T-helper 17 cell (primary cell): ENCODE measurements around the gene AFF1. TPM values are rescaled to one million over a fixed set of nuclear protein-coding genes. Genes with fewer than 3 reads are reported as not detected.
A peak's percentile ranks its signal among the peaks of the same experiment; 100 is the strongest.
"Not testable (repeated sequence)": the region's sequence is repeated elsewhere in the genome, so short reads cannot be mapped to it uniquely, and the experiment has no call there.

Experiments used
- ATAC-seq: fragments of 150-1000 bp; cut with Tn5 transposase; 2 replicates; pipeline ENCODE4 v1.10.0; 2021; ENCODE audit warnings: mild to moderate bottlenecking, moderate library complexity
- DNase-seq, 3 donors: peaks; one replicate each; pipeline versions ENCODE4 v3.0.0 to v3.0.0-alpha.2; 2020 to 2021
- H3K9me3 ChIP-seq: one replicate; pipeline ENCODE4 v1.7.0; 2013; ENCODE audit warnings: low read length, mild to moderate bottlenecking; ENCODE audit not compliant: control insufficient read depth, poor library complexity, severe bottlenecking
- H3K27ac Mint-ChIP-seq: one replicate; pipeline ENCODE4 v1.8.0; 2022; ENCODE audit warnings: mild to moderate bottlenecking, moderate library complexity, mixed read lengths
- H3K27me3 Mint-ChIP-seq: one replicate; pipeline ENCODE4 v1.8.0; 2022; ENCODE audit warnings: mixed read lengths
- H3K36me3 Mint-ChIP-seq: one replicate; pipeline ENCODE4 v1.8.0; 2022; ENCODE audit warnings: low read depth, mixed read lengths
- H3K4me1 Mint-ChIP-seq: one replicate; pipeline ENCODE4 v1.8.0; 2022; ENCODE audit warnings: mild to moderate bottlenecking, mixed read lengths
- H3K4me3 Mint-ChIP-seq: one replicate; pipeline ENCODE4 v1.8.0; 2022; ENCODE audit warnings: mild to moderate bottlenecking, moderate library complexity, mixed read lengths
- total RNA-seq, 4 donors: library from RNA in 2 of 4; stranded (reverse) in 2 of 4; gene quantifications; one replicate each; pipeline ENCODE4 v1.2.3 and lab custom pipeline; 2022 to 2026

AFF1 gene
- total RNA-seq, 2 donors from 2014 or later, result 105 to 121 TPM

GRCh38 chr4:87035881-87036509 is 101.2 kb downstream of the AFF1 start:
- no peaks in the 10 kb centered on the region for H3K9me3 ChIP-seq
- Mint-ChIP-seq H3K4me1 (peaks cover 27% of the 10 kb centered on the region), H3K4me3 (no peak overlapping the region), H3K27ac (no peak overlapping the region), H3K27me3 (no peaks in the 10 kb centered on the region), H3K36me3 (no peaks in the 10 kb centered on the region)
- DNase-seq (no peak), ATAC-seq (no peak)

- no peak for ATAC-seq
- Mint-ChIP-seq H3K4me3 (no peak overlapping the region), H3K27me3 (no peaks in the 10 kb centered on the region), H3K27ac (peak overlapping the region; percentile 59), H3K36me3 (no peaks in the 10 kb centered on the region), H3K4me1 (peaks cover 32% of the 10 kb centered on the region)
- no peaks in the 10 kb centered on the region for H3K9me3 ChIP-seq
- DNase-seq, result no peak
Measured at GRCh38 chr4:87036713-87037112, 101.9 kb downstream of the AFF1 start.

DNA sequence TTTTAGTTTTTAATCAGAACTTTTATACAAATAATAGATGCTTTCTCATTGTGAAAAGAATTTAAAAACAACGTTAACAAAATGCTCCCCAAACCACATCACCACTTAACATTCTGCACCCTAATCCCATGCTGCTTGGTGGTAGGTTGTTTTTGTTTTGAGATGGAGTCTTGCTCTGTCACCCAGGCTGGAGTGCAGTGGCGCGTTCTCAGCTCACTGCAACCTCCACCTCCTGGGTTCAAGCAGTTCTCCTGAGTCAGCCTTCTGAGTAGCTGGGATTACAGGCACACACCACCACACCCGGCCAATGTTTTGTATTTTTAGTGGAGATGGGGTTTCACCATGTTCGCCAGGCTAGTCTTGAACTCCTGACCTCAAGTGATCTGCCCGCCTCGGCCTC is 102.4 kb downstream of the AFF1 start:
- not testable (repeated sequence) for DNase-seq, H3K4me3 Mint-ChIP-seq, ATAC-seq, H3K27me3 Mint-ChIP-seq, H3K9me3 ChIP-seq, H3K36me3 Mint-ChIP-seq
- H3K27ac Mint-ChIP-seq, result peak overlapping the region; percentile 59
- peaks cover 36% of the 10 kb centered on the region for H3K4me1 Mint-ChIP-seq

GRCh38 chr4:87037671-87038334 is 103.0 kb downstream of the AFF1 start:
- ATAC-seq (no peak), DNase-seq (no peak)
- Mint-ChIP-seq H3K27me3 (no peaks in the 10 kb centered on the region), H3K4me1 (peaks cover 39% of the 10 kb centered on the region), H3K4me3 (no peak overlapping the region), H3K36me3 (no peaks in the 10 kb centered on the region), H3K27ac (peak overlapping the region; percentile 59)
- H3K9me3 ChIP-seq, result no peaks in the 10 kb centered on the region

DNA sequence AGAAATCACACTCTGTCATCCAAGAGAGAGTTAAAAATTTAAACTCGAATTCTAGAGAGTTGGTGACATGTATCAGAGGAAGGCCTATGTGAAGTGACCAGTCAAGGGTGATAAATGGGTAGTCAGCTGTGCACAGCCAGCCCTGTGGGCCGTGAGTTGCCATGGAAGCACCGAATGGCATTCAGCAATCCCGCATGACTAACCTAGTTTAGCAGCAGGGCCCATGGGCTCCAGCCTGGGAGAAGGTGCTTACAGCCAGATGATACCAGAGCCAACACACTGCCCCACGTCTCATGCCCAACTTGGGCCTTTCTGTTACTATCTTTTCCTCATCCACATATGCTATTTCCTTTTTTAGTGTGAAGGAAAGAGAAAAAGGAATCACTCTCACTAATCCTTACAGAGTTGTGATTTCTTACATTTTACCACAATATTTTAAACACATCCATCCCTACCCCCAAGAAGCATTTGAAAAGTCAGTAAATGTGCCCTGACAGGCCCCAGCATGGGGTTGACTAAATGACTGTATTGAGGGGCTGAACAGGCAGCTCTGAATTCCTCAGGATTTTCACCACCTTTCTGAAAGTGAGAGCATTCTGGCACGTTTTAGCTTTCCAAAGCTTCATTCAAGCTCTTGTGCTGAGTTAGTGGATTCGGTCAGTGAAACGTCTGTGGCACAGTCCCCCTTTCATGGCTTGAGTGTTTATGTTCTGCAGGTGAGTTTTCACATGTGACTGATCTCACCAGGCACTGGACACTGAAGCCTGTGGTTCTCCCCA is 104.2 kb downstream of the AFF1 start:
- no peaks in the 10 kb centered on the region for H3K36me3 Mint-ChIP-seq

GRCh38 chr4:87041141-87041540 is 106.3 kb downstream of the AFF1 start:
- no peaks in the 10 kb centered on the region for H3K9me3 ChIP-seq
- no peaks in the 10 kb centered on the region for H3K27me3 Mint-ChIP-seq
- peak overlapping the region; percentile 72 for H3K27ac Mint-ChIP-seq
- ATAC-seq, result no peak
- no peaks in the 10 kb centered on the region for H3K36me3 Mint-ChIP-seq
- no peak overlapping the region for H3K4me3 Mint-ChIP-seq
- DNase-seq, result no peak
- peaks cover 37% of the 10 kb centered on the region for H3K4me1 Mint-ChIP-seq

More for the DNA sequence above, 104.2 kb downstream of the AFF1 start:
- H3K9me3 ChIP-seq, result no peaks in the 10 kb centered on the region
- no peak for DNase-seq
- Mint-ChIP-seq H3K4me1 (peaks cover 42% of the 10 kb centered on the region), H3K27me3 (no peaks in the 10 kb centered on the region), H3K27ac (no peak overlapping the region), H3K4me3 (peak overlapping the region; percentile 62)
- peak; percentile 16 for ATAC-seq

- no peak for DNase-seq
- no peak overlapping the region for H3K4me3 Mint-ChIP-seq
- peak overlapping the region; percentile 72 for H3K27ac Mint-ChIP-seq
- ATAC-seq, result no peak
- no peaks in the 10 kb centered on the region for H3K36me3 Mint-ChIP-seq
- peaks cover 30% of the 10 kb centered on the region for H3K4me1 Mint-ChIP-seq
- H3K9me3 ChIP-seq, result no peaks in the 10 kb centered on the region
- no peaks in the 10 kb centered on the region for H3K27me3 Mint-ChIP-seq
Measured at GRCh38 chr4:87042221-87042620, 107.4 kb downstream of the AFF1 start.

DNA sequence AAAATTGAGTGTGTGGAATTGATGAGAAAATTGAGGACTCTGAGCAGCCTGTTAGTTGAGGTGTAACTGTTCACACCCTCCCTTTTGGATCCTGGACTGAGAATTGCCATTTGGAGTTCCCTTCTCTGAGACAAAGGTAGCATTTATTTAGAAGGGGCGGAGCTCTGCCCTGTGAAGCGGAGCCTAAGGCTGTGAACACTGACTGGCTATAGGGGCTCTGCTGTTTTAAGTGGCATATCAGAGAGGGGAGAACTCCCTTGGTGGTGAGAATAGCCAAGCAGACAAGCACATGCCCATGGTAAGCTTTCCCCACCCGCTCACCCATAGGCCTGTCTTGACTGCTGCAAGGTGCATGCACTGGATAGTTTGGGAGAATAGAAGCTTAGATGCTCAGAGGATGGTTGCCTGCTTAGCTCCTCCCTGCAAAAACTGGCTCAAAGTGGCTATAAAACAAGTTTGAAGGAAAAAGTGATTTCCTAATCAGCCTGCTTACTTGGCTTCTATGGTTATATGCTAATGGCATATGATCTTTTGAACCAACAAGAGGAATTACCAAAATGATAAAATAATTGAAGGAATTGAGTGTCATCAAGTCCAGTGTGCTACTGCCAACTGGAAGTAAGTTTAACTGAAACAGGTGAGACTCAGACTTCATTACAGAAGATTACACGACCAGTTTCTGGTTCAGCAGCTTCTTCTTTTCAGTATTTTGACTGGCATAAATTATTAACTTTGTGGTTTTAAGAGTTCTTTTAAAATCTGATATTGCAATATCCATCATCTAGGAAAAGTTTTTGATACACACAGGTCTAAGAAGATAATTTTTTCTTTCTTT is 108.4 kb downstream of the AFF1 start:
- no peaks in the 10 kb centered on the region for H3K9me3 ChIP-seq
- peaks cover 24% of the 10 kb centered on the region for H3K4me1 Mint-ChIP-seq
- H3K36me3 Mint-ChIP-seq, result peaks cover 2% of the 10 kb centered on the region
- H3K27me3 Mint-ChIP-seq, result no peaks in the 10 kb centered on the region
- DNase-seq (no peak), ATAC-seq (no peak)
- peak overlapping the region; percentile 72 for H3K27ac Mint-ChIP-seq
- no peak overlapping the region for H3K4me3 Mint-ChIP-seq

- H3K27me3 Mint-ChIP-seq, result no peaks in the 10 kb centered on the region
- peaks cover 5% of the 10 kb centered on the region for H3K36me3 Mint-ChIP-seq
- ATAC-seq (no peak), DNase-seq (no peak)
- no peak overlapping the region for H3K27ac Mint-ChIP-seq
- H3K9me3 ChIP-seq, result no peaks in the 10 kb centered on the region
- peaks cover 15% of the 10 kb centered on the region for H3K4me1 Mint-ChIP-seq
- H3K4me3 Mint-ChIP-seq, result no peak overlapping the region
Measured at GRCh38 chr4:87044511-87045233, 109.9 kb downstream of the AFF1 start.

GRCh38 chr4:87045234-87045558 is 110.4 kb downstream of the AFF1 start:
- no peaks in the 10 kb centered on the region for H3K9me3 ChIP-seq
- Mint-ChIP-seq H3K4me1 (peaks cover 15% of the 10 kb centered on the region), H3K4me3 (no peak overlapping the region), H3K27me3 (no peaks in the 10 kb centered on the region), H3K36me3 (peaks cover 5% of the 10 kb centered on the region), H3K27ac (no peak overlapping the region)
- ATAC-seq (no peak), DNase-seq (no peak)

DNA sequence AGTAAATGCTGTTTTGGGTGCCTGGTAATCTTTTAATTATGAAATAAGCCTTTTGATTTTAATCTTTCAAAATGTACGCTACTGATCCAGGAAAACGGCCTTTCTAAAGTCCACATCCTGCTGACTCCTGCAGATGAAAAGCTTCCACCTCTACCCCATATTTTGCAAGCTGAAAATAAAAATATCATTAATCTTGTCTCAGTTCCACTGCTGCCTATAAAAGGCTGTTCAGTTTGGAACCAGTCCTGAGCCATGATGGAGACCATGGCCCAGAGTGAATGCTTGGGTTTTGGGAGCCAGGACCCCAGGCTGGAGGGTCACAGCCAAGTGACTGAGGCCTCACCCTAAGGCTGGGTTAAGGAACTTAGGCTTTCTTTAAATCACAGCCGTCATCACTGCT is 110.8 kb downstream of the AFF1 start:
- Mint-ChIP-seq H3K27me3 (no peaks in the 10 kb centered on the region), H3K4me1 (peaks cover 19% of the 10 kb centered on the region), H3K27ac (no peak overlapping the region), H3K36me3 (peaks cover 5% of the 10 kb centered on the region), H3K4me3 (no peak overlapping the region)
- H3K9me3 ChIP-seq, result no peaks in the 10 kb centered on the region
- DNase-seq (no peak), ATAC-seq (no peak)

DNA sequence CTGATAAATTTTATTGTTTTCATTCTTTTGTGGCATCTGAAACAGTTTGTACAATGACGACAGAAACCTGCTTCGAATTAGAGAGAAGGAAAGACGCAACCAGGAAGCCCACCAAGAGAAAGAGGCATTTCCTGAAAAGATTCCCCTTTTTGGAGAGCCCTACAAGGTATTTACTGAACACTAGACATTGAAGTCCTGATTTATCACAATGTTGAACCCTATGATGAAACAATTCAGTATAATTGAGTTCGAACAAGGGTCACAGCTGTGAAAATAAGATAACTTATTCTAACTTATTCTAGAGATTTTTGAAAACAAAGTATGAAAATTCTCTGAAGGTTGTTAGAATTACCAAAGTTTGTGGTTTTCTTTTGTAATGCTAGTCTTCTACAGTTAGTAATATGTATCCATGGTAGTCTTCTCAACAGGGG is 111.3 kb downstream of the AFF1 start:
- no peak overlapping the region for H3K4me3 Mint-ChIP-seq
- DNase-seq (no peak), ATAC-seq (no peak)
- no peak overlapping the region for H3K27ac Mint-ChIP-seq
- peaks cover 5% of the 10 kb centered on the region for H3K36me3 Mint-ChIP-seq
- no peaks in the 10 kb centered on the region for H3K9me3 ChIP-seq
- H3K4me1 Mint-ChIP-seq, result peaks cover 23% of the 10 kb centered on the region
- no peaks in the 10 kb centered on the region for H3K27me3 Mint-ChIP-seq
